Hematopoietic multipotent progenitor cell treated with erythropoietin and hydrocortisone succinate and interleukin-3 and kit ligand, for 6 days (in vitro differentiated cells): Measurements from ENCODE around the gene DAGLA.

Experiments used
- DNase-seq: peaks from one replicate; pipeline ENCODE4 v3.0.0-alpha.2; 2015

DAGLA gene

GRCh38 chr11:61752117-61752924 lies 72.1 kb downstream of the DAGLA start, which contains the start of gene MYRF:
TSS of gene MYRF (plus strand) at chr11:61752636. CDS start at chr11:61752745, 109 bp downstream.
- DNase-seq, result peak; percentile 70

GRCh38 chr11:61752925-61753521 lies 72.8 kb downstream of the DAGLA start:
- DNase-seq, result no peak

DNA sequence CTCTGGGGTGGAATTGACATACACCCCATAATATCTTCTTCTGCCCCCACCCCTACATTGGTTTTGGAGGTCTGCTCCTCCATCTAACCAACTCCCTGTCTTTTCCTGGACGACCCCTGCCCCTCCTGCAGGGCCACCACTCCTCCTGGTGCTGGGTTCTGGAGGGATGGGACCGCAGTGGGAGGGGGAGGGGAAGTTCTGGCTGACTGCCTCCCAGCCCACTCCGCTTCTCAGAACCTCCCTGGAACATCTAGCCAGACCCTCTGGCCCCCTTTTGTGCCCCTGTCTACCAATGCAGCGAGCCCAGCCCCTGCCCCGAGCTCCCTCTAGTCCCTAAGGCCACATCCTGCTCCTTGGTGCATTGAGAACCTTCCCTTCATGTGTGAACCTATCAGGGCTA lies 73.5 kb downstream of the DAGLA start:
- no peak for DNase-seq

- DNase-seq, result peak; percentile 56
Observed at GRCh38 chr11:61754534-61755482, 74.6 kb downstream of the DAGLA start.

- DNase-seq, result no peak
Observed at GRCh38 chr11:61756147-61756451, 75.9 kb downstream of the DAGLA start.

- peak; percentile 58 for DNase-seq
Observed at GRCh38 chr11:61756452-61757212, 76.4 kb downstream of the DAGLA start.

DNA sequence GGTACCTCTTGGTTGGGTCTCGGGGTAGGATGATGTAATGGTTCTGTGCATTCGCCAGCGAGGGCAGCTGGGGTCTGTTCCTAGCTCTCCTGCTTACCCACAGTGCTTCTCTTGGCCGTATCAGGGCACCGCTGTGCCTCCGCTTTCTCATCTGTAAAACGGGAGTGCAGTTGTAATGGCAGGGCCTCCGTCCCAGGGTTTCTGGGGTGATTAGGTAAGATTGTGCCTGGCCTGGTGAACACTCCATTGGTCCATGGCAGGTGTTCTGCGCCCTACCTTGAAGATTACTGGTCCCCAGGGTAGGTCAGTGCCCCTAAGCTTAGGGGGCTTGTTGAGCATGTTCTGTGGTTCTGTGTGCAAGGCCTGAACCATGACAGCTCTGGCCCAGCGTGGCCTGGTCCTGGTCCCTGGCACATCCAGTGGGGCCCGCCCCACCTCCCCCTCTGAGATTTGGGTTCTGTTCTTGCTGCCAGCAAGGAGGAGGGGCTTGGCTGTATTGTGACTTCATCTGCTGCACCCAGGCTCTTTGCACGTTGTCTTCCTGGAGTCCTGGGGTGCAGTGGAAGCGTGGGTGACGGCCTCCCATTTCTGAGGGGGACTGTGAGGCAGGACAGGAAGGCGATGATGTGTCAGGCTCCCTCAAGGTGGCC lies 77.1 kb downstream of the DAGLA start:
- DNase-seq, result no peak

- DNase-seq, result no peak
Observed at GRCh38 chr11:61760946-61761345, 80.8 kb downstream of the DAGLA start.

DNA sequence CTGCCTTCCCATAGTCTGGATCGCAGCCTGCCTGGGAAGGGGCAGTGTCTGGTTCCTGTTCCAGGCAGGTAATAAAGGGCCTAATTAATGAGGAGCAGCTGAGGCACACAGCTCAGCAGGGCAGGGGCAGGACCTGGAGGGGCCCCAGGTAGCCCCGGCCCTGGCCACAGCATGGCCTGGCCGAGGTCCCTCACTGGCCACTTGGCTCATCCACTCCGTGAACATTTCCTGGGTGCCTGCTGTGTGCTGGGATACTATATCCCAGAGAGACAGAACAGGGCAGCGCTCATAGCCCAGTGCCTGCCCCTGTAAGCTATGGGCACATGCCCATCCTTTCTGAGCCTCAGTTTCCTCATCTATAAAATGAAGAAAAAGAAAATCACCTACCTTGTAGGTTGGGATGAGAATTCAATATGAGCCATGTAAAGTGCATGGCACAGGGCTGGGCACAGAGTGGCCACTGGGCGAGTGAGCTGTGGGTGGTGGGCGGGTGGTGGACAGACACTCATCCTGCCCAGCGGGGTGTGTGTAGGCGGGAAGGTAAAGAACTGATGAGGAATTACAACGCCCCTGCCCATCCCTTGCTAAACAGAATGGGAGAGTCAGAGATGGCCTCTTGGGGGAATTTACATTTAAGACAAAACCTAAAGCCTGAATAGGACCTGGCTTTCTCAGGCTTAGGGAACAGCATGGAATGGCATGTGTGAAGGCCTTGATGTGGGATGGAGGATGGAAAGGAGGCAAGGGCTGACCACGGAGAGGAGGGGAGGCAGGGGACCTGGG lies 81.4 kb downstream of the DAGLA start:
- DNase-seq, result no peak

DNA sequence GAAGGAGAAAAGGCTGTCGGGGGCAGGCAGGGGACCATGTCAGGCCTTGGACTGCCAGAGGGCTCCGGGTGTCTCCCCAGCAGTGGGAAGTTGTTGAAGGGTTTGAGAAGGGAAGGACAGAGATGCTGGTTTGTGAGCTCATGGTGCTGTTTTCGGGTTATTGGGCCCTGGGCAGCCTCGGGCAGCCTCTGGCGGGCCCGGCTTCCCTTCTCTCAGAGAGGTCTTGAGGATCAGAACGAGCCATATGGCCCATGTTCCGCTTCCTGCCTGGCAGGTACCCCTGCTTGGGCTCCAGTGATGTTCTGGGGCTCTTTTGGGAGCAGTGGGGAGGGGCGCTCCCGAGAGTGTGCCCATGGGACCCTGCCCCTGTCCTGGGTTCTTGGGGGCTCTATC lies 82.0 kb downstream of the DAGLA start:
- no peak for DNase-seq

GRCh38 chr11:61762798-61763197 lies 82.6 kb downstream of the DAGLA start:
- no peak for DNase-seq

- no peak for DNase-seq
Observed at GRCh38 chr11:61763930-61764605, 83.9 kb downstream of the DAGLA start.

GRCh38 chr11:61764606-61765260 lies 84.5 kb downstream of the DAGLA start:
- DNase-seq, result no peak

DNA sequence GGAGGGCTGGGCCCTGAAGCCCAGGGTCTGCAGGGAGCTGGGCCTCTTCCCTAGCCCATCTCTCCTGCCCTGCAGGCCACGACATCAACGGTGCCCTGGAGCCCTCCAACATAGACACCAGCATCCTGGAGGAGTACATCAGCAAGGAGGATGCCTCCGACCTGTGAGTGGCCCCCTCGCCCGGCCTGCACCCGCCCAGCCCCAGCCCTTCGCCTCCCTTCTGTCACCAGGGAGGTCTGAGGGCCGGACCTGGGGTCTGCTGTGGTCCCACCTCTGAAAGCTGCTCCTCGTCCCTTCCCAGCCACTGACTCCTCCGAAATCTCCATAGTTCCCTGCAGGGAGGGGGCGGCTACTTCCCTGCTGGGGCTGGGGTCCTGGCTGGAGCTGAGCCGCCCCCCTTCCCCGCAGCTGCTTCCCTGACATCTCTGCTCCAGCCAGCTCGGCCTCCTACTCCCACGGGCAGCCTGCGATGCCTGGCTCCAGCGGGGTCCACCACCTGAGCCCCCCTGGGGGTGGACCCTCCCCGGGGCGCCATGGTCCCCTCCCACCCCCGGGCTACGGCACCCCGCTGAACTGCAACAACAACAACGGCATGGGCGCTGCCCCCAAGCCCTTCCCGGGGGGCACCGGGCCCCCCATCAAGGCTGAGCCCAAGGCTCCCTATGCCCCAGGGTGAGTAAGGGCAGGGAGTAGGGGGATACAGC lies 85.5 kb downstream of the DAGLA start:
- no peak for DNase-seq

DNA sequence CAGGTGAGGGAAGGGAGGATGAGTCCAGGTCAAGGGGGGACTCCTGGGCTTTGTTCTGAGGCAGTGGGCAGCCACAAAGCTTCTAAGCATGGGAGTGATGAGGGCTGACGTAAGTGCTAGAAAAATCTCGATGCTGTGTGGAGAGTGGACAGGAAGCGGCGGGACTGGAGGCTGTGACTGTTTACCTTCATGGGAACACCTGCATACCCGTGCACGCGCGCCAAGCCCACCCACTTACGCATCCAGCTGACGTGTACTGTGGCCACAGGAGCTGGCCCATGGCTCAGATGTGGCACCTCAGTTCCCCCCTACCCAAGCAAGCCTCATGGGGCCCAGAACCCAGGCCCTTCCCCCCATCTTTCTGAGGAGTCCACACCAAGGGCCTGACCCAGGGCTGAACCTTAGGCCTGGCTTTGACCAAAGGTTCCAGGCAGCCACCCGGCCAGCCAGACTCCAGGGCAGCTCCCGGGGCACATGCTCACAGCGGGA lies 86.2 kb downstream of the DAGLA start:
- DNase-seq, result no peak

- DNase-seq, result no peak
Observed at GRCh38 chr11:61768376-61769076, 88.3 kb downstream of the DAGLA start.

GRCh38 chr11:61769169-61769920 lies 89.2 kb downstream of the DAGLA start:
- DNase-seq, result no peak
